Natural killer cell (primary cell): ENCODE results near the gene NMT2. TPM values are rescaled to one million over a fixed set of nuclear protein-coding genes. Genes with fewer than 3 reads are reported as not detected.

Experiments
- ATAC-seq, 3 donors: fragments of 150-1000 bp in 2 of 3; fragments of 200-7000 bp in 1 of 3; cut with Tn5 transposase; 1 replicate in 1 of 3; 2 replicates in 2 of 3; pipeline ENCODE4 v1.10.0; 2021; ENCODE audit warnings: mild to moderate bottlenecking in 2 of 3, moderate library complexity in 2 of 3
- DNase-seq, 2 donors: peaks; one replicate each; pipeline versions ENCODE4 v3.0.0 to v3.0.0-alpha.2; 2013 to 2021; ENCODE audit warnings: mixed read lengths in 1 of 2
- H3K27ac ChIP-seq: one replicate; pipeline ENCODE4 v1.5.1; 2013; ENCODE audit warnings: mild to moderate bottlenecking, low read length
- H3K27me3 ChIP-seq: one replicate; pipeline ENCODE4 v1.6.1; 2013; ENCODE audit warnings: low read length; ENCODE audit not compliant: control insufficient read depth, insufficient read depth
- H3K36me3 ChIP-seq: one replicate; pipeline ENCODE4 v1.6.1; 2013; ENCODE audit warnings: low read length; ENCODE audit not compliant: control insufficient read depth, insufficient read depth
- H3K4me1 ChIP-seq: one replicate; pipeline ENCODE4 v1.6.1; 2013; ENCODE audit warnings: low read length; ENCODE audit not compliant: control insufficient read depth, insufficient read depth
- H3K4me3 ChIP-seq: one replicate; pipeline ENCODE4 v1.5.1; 2013; ENCODE audit warnings: low read length
- H3K9me3 ChIP-seq: one replicate; pipeline ENCODE4 v1.6.1; 2013; ENCODE audit warnings: low read length; ENCODE audit not compliant: control insufficient read depth, insufficient read depth
- H3K27ac Mint-ChIP-seq, 2 donors: one replicate each; pipeline ENCODE4 v1.8.0; 2022; ENCODE audit warnings: mild to moderate bottlenecking in 2 of 2, mixed read lengths in 2 of 2, moderate library complexity in 1 of 2
- H3K27me3 Mint-ChIP-seq, 2 donors: one replicate each; pipeline ENCODE4 v1.8.0; 2022; ENCODE audit warnings: low read depth in 2 of 2, mixed read lengths in 2 of 2
- H3K36me3 Mint-ChIP-seq: one replicate; pipeline ENCODE4 v1.8.0; 2022; ENCODE audit warnings: mixed read lengths
- H3K4me1 Mint-ChIP-seq, 2 donors: one replicate each; pipeline ENCODE4 v1.8.0; 2022; ENCODE audit warnings: mixed read lengths in 2 of 2
- H3K4me3 Mint-ChIP-seq: one replicate; pipeline ENCODE4 v1.8.0; 2022; ENCODE audit warnings: mild to moderate bottlenecking, moderate library complexity, mixed read lengths
- H3K9me3 Mint-ChIP-seq, 2 donors: one replicate each; pipeline ENCODE4 v1.8.0; 2022; ENCODE audit warnings: mixed read lengths in 2 of 2
- WGBS: methylation state at CpG from one replicate; pipeline ENCODE4 v1.1.7; 2013; ENCODE audit warnings: missing lambda C conversion rate; ENCODE audit not compliant: insufficient coverage; 5-methylcytosine and 5-hydroxymethylcytosine counted together
- intact Hi-C: fragments of 100-400 bp; cut with micrococcal nuclease; formaldehyde crosslinking; loops from one replicate; pipeline ENCODE4 v1.14.2; 2022
- total RNA-seq, 4 donors: library from RNA; stranded (reverse); fragments of 120-200 nt in 1 of 4; gene quantifications; one replicate each; pipeline versions ENCODE4 v1.2.3 to v1.2.4, GENCODE V29; 2013 to 2022
- TF ChIP-seq, protein P1 (sequence below): fragments of 200-600 bp; IDR thresholded peaks from one replicate; pipeline ENCODE4 v1.8.0; 2022; ENCODE audit warnings: antibody characterized with exemption

Gene NMT2
- total RNA-seq, 3 donors from 2014 or later (not counting 1 experiment from before 2014, with no cell fraction given) = 18.9 to 34.9 (median 28.8) TPM

DNA sequence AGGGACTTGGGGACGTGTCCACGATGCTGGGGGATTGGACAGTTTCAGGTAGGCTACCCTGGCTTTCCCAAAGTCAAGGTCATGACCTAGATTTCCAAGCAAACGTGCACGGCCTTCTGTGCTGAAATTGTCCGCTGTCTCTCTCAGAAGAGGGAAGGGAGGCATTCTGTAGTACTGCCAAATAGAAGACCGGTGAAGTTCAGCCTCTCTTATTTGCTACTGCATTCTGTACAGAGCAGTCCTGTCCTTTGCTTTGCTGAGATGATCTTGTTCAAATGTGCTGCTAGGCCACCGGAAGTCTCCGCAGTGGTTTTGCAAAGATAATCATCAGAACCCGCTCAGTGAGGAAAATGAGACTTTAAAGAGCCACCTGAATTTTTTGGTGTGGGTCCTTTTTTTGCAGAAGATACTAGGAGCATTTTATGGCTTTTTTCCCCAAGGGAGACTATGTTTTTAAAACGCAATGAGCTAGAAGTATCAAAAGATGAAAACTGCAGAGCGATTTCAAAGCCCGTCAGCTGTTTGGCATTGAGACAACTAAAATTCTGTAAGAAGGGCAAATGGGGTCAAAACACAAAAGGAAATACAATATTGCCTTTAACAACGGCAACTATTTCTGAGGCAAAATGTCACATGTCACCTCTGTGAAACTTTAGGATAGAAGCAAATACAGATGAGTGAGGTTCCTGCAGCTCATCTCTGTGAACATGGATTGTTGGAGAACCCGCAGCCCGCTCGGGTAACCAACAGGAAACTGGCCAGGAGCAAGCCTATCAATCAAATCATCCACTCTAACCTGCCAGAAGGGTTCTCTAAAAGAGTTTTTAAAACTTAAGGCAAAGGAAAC lies 1.3 kb upstream of the NMT2 start:
- peaks cover 45 to 55% of the 10 kb centered on the region in 2 donors for H3K4me1 Mint-ChIP-seq
- peak; percentile 26 to 84 for DNase-seq
- peak overlapping the region; percentile 87 for H3K4me3 Mint-ChIP-seq
- ATAC-seq = no peak
- WGBS = 6% methylated on average over 16 of the region's 16 CpGs
- no peaks in the 10 kb centered on the region for H3K27me3 ChIP-seq
- peaks cover 23% of the 10 kb centered on the region for H3K4me1 ChIP-seq
- no peaks in the 10 kb centered on the region for H3K9me3 Mint-ChIP-seq
- H3K27ac Mint-ChIP-seq = peak overlapping the region; percentile 90 to 93
- no peaks in the 10 kb centered on the region for H3K36me3 Mint-ChIP-seq
- no peaks in the 10 kb centered on the region for H3K36me3 ChIP-seq
- H3K9me3 ChIP-seq = no peaks in the 10 kb centered on the region
- peak overlapping the region; percentile 12 for H3K4me3 ChIP-seq
- H3K27me3 Mint-ChIP-seq = no peaks in the 10 kb centered on the region
- TF ChIP-seq, protein P1, sequence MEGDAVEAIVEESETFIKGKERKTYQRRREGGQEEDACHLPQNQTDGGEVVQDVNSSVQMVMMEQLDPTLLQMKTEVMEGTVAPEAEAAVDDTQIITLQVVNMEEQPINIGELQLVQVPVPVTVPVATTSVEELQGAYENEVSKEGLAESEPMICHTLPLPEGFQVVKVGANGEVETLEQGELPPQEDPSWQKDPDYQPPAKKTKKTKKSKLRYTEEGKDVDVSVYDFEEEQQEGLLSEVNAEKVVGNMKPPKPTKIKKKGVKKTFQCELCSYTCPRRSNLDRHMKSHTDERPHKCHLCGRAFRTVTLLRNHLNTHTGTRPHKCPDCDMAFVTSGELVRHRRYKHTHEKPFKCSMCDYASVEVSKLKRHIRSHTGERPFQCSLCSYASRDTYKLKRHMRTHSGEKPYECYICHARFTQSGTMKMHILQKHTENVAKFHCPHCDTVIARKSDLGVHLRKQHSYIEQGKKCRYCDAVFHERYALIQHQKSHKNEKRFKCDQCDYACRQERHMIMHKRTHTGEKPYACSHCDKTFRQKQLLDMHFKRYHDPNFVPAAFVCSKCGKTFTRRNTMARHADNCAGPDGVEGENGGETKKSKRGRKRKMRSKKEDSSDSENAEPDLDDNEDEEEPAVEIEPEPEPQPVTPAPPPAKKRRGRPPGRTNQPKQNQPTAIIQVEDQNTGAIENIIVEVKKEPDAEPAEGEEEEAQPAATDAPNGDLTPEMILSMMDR = no peak
- intact Hi-C loops = loop anchor here (1.0 to 5.0 kb wide), 3 partner anchors 39 to 215 kb away; partner anchors contain the start of genes DCLRE1C and RPP38
- peak overlapping the region; percentile 54 for H3K27ac ChIP-seq

DNA sequence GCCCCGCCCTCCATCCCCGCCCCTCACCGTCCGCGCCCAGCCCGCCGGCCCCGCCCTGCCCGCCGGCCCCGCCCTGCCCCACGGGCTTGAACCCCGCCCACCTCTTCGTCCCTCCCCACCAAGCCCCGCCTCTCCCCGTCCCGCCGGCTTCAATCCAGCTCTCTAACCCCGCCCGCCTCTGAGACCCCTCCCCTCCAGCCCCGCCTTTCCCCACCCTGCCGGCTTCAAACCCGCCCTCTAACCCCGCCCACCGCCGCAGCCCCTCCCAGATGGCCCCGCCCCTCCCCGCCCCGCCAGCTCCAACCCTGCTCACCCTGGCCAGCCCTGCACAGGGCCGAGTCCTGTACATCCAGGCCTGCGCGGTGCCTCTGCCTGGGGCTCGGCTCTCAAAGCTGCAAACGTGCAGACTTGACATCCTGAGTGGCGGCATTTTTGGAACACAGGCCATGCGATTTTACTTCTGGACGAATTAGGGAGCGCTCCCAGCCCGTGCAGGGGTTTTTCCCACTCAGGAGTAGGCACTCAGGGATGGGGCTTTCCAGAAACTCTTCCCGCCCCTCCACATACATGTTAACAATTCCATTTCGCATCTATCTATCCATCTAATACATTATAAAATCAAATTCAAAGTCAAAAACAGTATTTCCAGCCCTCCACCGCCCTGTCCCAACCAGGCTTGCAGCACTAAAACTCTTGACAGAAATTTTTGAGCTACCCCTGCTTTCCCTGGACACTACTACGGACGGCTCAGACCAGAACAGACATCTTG lies 477 bp upstream of the NMT2 start:
- Histone ChIP-seq H3K4me3 (peak overlapping the region; percentile 12), H3K27me3 (no peaks in the 10 kb centered on the region), H3K4me1 (peaks cover 23% of the 10 kb centered on the region), H3K27ac (peak overlapping the region; percentile 27), H3K36me3 (no peaks in the 10 kb centered on the region), H3K9me3 (no peaks in the 10 kb centered on the region)
- intact Hi-C loops = loop anchor here (1.0 to 5.0 kb wide), 3 partner anchors 39 to 214 kb away; partner anchors contain the start of genes DCLRE1C and RPP38
- 13% methylated on average over 36 of the region's 44 CpGs for WGBS
- Mint-ChIP-seq H3K27me3 (no peaks in the 10 kb centered on the region), H3K9me3 (no peaks in the 10 kb centered on the region), H3K4me1 (peaks cover 49 to 55% of the 10 kb centered on the region in 2 donors), H3K27ac (peak overlapping the region; percentile 90 to 93), H3K4me3 (peak overlapping the region; percentile 87), H3K36me3 (no peaks in the 10 kb centered on the region)
- peak; percentile 81 to 97 for DNase-seq
- ATAC-seq = peak; percentile 85 to 94 (median 86)
- TF ChIP-seq, protein P1 = no peak

DNA sequence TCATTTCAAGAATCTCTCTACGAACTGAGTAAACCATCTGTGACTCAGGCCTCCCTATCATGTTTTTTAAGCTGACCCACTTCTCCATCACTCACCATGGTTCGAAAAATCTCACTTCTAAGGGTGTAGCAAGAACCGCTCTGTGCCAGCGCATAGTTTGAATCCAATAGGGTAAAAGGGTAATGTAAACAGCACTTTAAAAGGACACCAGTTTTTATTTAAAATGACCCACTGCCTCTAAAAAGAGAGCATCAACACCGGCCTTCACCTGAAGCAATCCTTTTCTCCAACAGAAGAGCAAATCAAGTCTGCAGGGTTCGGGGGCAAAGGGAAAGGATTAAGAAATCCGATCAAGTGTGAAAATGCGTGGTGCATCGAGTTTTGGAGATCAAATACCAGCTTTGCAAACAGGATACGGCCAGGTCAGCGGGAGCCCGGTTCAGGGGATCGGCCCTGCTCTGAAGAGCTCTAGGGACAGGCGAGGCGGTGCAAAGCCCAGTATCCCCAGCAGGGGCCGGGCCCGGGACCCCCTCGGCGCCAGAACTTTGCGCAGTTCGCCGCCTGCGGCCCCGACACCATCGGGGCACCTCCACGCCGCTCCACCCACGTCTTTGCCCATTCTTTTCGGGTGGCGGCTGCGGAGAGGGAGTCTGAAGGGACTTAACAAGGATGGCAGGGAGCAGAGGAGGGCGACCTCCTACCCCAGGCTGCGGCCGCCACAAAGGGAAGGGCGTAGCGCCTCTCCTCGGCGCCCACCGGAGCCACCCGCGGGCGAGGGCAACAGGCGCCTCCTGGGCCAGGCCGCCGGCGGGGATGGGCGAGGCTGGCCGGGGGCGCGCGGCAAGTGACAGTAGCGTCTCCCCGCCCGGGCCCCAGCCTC lies 842 bp downstream of the NMT2 start:
- 1% methylated on average over 51 of the region's 54 CpGs for WGBS
- no peaks in the 10 kb centered on the region for H3K36me3 Mint-ChIP-seq

More for the DNA sequence above, 842 bp downstream of the NMT2 start:
- Mint-ChIP-seq H3K27ac (peak overlapping the region; percentile 87 to 93), H3K27me3 (no peaks in the 10 kb centered on the region), H3K4me1 (peaks cover 46 to 49% of the 10 kb centered on the region in 2 donors), H3K9me3 (no peaks in the 10 kb centered on the region), H3K4me3 (peak overlapping the region; percentile 95)
- intact Hi-C loops = loop anchor here (2.0 to 5.0 kb wide), 2 partner anchors 70 to 213 kb away; partner anchors contain the start of genes DCLRE1C and RPP38
- no peaks in the 10 kb centered on the region for H3K9me3 ChIP-seq
- DNase-seq (peak; percentile 52 to 64), ATAC-seq (peak in 2 of 3 donors; percentile 14)
- peaks cover 23% of the 10 kb centered on the region for H3K4me1 ChIP-seq
- H3K36me3 ChIP-seq = no peaks in the 10 kb centered on the region
- H3K27me3 ChIP-seq = no peaks in the 10 kb centered on the region
- H3K27ac ChIP-seq = peak overlapping the region; percentile 54
- peak overlapping the region; percentile 67 for H3K4me3 ChIP-seq
- TF ChIP-seq, protein P1 = peak; percentile 45
